Measurements from ENCODE around the gene DHRS12. TPM values are rescaled to one million over a fixed set of nuclear protein-coding genes. Genes with fewer than 3 reads are reported as not detected.
A peak's percentile ranks its signal among the peaks of the same experiment; 100 is the strongest.

The DHRS12 gene
- total RNA-seq, 1 experiment from 2014 or later: 10.2 TPM

GRCh38 chr13:51784097-51784496 is 19.9 kb downstream of the DHRS12 start:
- DNase-seq (ENCODE audit: low spot score) (no peak), ATAC-seq (no peak)
- H3K4me3 Mint-ChIP-seq: no peak overlapping the region
- no peak for TF ChIP-seq OVOL2 (CRISPR knock-in tag; IDR thresholded peaks at IDR 0.05; ENCODE audit: borderline replicate concordance)
- TF ChIP-seq ZNF423 (CRISPR knock-in tag; IDR thresholded peaks at IDR 0.05): peak; percentile 69
- no peaks in the 10 kb centered on the region; the same call in 1 of the 2 replicates for H3K9me3 Mint-ChIP-seq
- H3K27me3 Mint-ChIP-seq (ENCODE audit: low read depth): no peaks in the 10 kb centered on the region
- no peaks in the 10 kb centered on the region for H3K36me3 Mint-ChIP-seq
- POLR2A ChIA-PET: no interaction called here
- peaks cover 10% of the 10 kb centered on the region for H3K4me1 Mint-ChIP-seq
- CTCF ChIA-PET: no interaction called here
- no peak overlapping the region for H3K27ac Mint-ChIP-seq

DNA sequence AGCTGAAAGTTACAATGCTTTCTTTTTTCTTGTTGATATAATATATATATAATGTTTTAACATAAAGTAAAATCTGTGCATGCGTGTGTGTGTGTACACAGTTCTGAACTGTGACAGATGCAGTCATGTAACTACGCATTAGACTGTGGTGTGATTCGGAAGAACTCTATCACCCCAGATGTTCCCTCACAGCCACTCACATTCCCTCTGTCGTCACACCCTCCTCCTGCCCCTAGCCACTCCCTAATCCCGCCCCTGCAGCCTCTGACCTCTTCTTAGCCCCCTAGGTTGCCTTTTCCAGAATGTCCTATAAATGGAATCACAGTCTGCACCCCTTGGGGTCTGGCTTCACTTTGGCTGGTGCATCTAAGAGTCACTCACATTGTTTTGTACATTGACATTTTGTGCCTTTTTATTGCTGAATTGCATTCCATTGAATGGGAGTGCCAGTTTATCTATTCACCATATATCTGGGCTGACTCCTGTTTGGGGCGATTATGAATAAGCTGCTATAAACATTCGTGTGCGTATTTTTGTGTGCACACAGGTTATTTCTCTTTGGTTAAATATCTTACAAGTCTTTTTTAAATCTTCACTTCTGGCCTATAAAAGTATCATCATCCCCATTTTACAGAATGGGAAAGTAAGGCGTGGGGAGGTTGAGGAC is 20.4 kb downstream of the DHRS12 start:
- Mint-ChIP-seq H3K9me3 (no peaks in the 10 kb centered on the region; the same call in 1 of the 2 replicates), H3K4me1 (peaks cover 10% of the 10 kb centered on the region), H3K36me3 (no peaks in the 10 kb centered on the region), H3K27ac (no peak overlapping the region), H3K4me3 (no peak overlapping the region), H3K27me3 (ENCODE audit: low read depth) (no peaks in the 10 kb centered on the region)
- TF ChIP-seq AFF4 (CRISPR knock-in tag; IDR thresholded peaks at IDR 0.05; ENCODE audit: borderline replicate concordance) (no peak), ELF4 (CRISPR knock-in tag; IDR thresholded peaks at IDR 0.05; ENCODE audit: low read depth) (no peak), OVOL2 (CRISPR knock-in tag; IDR thresholded peaks at IDR 0.05; ENCODE audit: borderline replicate concordance) (no peak)
- POLR2A ChIA-PET: no interaction called here
- peak; percentile 49; the same call in 1 of the 2 replicates for ATAC-seq
- CTCF ChIA-PET: interaction anchor here (1.0 to 4.4 kb wide), 3 partner anchors 12 to 658 kb away, joined by 5 to 26 read pairs (median 5); no protein-coding TSS in a partner anchor
- DNase-seq (ENCODE audit: low spot score): no peak

DNA sequence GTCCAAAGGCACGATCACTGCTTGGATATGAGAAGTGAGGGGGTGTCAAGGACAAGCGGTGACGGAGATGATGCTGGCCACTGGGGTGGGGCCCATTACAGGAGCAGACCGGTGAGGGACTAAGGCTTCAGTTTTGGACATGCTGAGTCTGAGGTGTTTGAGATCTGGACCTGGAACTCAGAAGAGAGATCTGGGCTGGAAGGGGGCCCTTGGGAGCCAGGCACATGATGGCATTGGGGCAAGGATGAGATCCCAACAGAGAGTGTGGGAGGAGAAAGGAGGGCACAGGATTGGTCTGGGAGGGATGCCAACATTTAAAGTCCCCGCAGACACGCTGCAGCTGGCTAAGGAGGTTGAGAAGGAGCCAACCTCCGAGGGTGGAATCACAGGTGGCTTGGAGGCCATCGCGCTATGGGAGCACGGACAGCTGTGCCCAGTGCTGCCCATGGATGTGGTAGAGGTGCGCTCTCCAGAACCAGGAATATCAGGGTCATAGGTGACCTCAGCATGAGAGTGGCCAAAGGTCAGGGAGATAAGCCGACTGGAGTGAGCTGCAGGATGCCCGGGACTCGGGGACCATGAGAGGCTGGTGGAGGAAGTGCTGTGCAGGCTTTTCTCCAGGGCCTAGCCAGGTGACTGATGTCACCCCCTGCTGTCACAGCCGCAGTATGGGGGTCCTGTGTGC is 21.8 kb downstream of the DHRS12 start:
- Mint-ChIP-seq H3K4me3 (no peak overlapping the region), H3K27ac (no peak overlapping the region), H3K9me3 (no peaks in the 10 kb centered on the region; the same call in 1 of the 2 replicates), H3K4me1 (peaks cover 10% of the 10 kb centered on the region), H3K36me3 (no peaks in the 10 kb centered on the region), H3K27me3 (ENCODE audit: low read depth) (no peaks in the 10 kb centered on the region)
- ATAC-seq: no peak
- ChIA-PET CTCF (interaction anchor here (1.0 to 4.4 kb wide), 4 partner anchors 10 to 657 kb away, joined by 5 to 26 read pairs (median 6); no protein-coding TSS in a partner anchor), POLR2A (no interaction called here)
- no peak for TF ChIP-seq ZNF416 (CRISPR knock-in tag; IDR thresholded peaks at IDR 0.05)
- TF ChIP-seq GTF2I (CRISPR knock-in tag; conservative IDR thresholded peaks at IDR 0.05): no peak
- TF ChIP-seq JUN (CRISPR knock-in tag; IDR thresholded peaks at IDR 0.05): no peak
- no peak for TF ChIP-seq ZBTB43 (CRISPR knock-in tag; IDR thresholded peaks at IDR 0.05)
- TF ChIP-seq HMGXB4 (CRISPR knock-in tag; IDR thresholded peaks at IDR 0.05): no peak
- DNase-seq (ENCODE audit: low spot score): no peak

All from WTC11 (cell line).